GM12892 (cell line): Measurements from ENCODE around the gene MED15.

ENCODE experiments used
- POLR2A ChIP-seq: IDR thresholded peaks from 2 replicates; pipeline ENCODE4 v1.6.1; 2011; ENCODE audit warnings: low read depth, low read length, control low read depth
- POLR2AphosphoS5 ChIP-seq: IDR thresholded peaks from 2 replicates; pipeline ENCODE4 v1.6.1; 2011; ENCODE audit warnings: low read depth, low read length, control low read depth

DNA sequence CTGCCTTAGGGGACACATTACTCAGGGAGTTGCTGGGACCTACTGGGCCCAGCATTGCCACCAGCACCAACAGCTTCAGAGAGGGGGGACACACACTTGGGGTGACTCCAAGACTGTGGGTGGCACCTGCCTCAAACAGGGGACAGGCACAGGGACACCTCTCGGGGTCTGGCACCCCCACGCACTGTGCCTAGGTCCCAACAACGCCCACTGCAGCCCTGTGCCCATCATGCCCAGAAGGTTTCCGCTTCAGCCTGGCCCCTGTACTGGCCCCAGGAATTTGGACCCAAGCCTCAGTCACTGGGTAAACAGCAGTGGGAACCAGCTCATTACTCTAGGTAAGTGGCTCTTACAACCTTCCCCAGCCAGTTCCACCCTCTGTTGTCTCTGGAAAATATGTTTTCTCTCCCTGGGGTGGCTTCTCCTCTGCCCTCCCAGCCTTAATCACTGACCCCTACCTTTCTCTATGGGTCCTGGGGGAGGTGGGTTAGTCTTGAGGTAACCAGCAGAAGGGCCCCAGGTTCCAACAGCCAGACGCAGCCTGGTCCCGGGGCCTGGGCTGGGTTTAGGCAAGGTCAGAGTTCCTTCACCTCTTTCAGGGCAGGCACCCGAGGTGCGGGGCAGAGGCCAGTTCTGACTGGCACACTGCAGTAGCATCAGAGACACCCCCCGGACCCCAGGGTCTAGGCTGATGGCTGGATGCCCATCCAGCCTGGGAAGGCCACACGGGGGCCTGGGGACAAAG, 123.6 kb downstream of the MED15 start:
- TF ChIP-seq POLR2A: no peak
- no peak for TF ChIP-seq POLR2AphosphoS5
